Epithelial cell of alveolus of lung (primary cell): ENCODE results near the gene CSF3R. TPM values are rescaled to one million over a fixed set of nuclear protein-coding genes. Genes with fewer than 3 reads are reported as not detected.

Experiments
- total RNA-seq: library from RNA; depleted of rRNA; stranded (reverse); fragments of >200 nt; gene quantifications from 2 replicates; pipeline ENCODE4 v1.2.1, GENCODE V29; 2015

The CSF3R gene
- total RNA-seq, result under 0.01 and 4.0 TPM in 2 replicates

DNA sequence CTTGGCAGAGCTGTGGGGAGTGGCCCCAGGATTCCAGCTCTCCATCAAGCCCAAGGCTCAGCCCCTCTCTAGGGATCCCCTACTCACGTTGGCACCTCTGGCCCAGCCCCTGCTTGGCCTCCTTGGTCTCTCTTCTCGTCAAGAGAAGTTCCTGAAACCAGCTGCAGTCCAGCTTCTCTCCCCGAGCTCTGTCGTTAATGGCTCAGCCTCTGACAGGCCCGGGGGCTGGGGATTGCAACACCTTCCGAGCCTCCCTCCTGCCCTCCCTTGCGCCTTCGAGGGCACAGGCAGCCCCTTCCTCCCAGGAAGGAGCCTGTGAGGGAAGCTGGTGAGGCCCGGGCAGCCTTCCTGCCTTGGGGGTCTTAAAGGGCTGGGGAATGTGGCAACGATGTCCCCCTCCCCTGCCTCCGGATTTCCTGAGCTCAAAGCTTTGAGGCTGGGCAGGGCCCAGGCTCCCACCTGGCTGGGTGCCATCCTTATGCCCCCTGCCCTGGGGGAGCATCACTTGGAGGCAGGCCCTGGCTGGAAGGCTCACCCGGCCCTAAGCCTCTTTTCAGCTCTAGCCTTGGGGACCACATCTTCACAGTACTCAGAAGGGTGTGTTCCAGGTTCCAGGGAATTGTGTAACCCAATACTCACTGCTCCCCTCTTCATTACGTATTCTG, at the start of gene CSF3R:
CSF3R (minus strand) TSS at position 190 of the 665 bp plus-strand sequence. CDS start 3,417 bp downstream, outside the sequence.

DNA sequence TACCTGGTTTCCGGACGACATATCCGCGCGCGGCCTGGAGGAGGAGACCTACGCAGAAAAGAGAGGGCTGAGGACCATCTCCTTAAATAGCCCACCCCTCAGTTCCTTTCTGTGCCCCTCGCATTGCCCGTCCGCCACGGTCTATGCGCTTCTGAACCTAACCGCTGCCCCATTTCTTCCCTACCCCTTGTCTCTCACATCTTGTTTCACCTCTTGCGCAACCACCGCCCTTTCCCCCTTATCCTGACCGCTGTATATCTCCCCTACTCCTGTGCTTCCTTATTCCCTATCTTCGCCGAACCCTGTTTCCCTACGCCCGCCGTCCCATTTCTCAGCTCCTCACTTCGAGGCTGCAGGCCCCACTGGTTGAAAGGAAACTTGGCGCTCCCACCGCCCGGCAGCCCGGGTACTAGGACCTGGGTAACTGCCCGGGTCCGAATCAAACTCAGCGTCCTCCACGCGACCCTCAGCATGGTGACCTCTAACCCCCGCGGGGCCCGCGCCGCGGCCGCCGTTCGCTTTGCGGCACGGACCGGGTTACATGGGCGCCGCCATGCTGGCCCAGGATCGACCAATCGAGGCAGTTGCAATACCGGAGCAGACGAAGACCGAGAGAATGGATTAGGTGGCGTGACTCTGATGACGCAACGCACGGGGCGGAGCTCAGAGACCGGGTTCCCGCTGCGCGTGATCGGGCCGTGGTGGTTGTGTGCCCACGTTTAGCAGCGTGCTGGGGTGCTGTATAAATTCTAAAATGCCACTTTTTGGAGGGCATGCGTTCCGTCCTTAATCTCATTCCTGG, 18.7 kb downstream of the CSF3R start, which contains the start of gene MRPS15:
MRPS15 (minus strand) TSS at position 582 of the 802 bp plus-strand sequence; CDS start at position 473, 109 bp downstream.

DNA sequence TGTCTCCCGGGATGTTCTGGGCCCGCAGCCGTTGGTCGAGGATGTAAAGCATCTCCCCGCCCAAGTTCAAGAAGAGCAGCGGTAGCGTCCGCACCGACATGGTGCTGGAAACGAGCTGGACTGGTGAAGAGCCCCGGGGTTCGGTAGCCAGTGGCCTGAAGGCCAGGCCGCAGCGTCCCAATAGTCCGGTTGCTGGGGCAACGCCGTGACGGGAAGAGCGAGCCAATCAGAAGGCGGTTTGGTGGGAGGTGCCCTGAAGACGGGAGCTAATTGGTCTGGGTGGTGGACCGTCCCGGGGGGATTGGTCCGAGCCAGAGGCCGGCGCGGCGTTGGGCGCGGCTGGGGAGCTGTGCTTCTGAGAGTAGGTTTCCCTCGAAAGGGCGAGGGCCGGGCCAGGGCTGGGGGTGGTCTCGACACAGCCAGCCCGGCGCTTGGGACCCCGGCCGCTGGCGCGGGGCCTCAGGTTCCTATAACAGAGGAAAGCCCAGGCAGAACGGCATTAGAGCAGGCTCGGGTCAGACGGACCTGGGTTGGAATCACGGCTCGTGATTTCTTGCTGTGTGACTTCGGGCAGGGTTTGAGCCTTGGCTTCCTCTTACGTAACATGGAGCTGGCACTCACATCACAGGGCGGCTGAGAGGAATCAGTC, 32.3 kb downstream of the CSF3R start, which contains the start of gene OSCP1:
OSCP1 (minus strand) TSS at position 182 of the 649 bp plus-strand sequence; CDS start at position 100, 82 bp downstream.

Other genes with a start within 250 kb of the CSF3R start
- gene SH3D21, start 176.5 kb downstream of the CSF3R start, total RNA-seq, result 1.3 and 4.9 TPM in 2 replicates
- 239 and 247 TPM in 2 replicates for gene EVA1B, start 159.3 kb downstream of the CSF3R start, total RNA-seq
- gene STK40, start 97.0 kb downstream of the CSF3R start, total RNA-seq, result 10.7 and 14.4 TPM in 2 replicates
- 28.8 and 36.8 TPM in 2 replicates for gene LSM10, start 85.0 kb downstream of the CSF3R start, total RNA-seq
- gene OSCP1, start 32.5 kb downstream of the CSF3R start, total RNA-seq, result 10.5 and 11.9 TPM in 2 replicates
- 79.3 and 108 TPM in 2 replicates for gene MRPS15, start 18.5 kb downstream of the CSF3R start, total RNA-seq